PC-3 (cell line): ENCODE results near the gene KCTD1. TPM values are rescaled to one million over a fixed set of nuclear protein-coding genes. Genes with fewer than 3 reads are reported as not detected.

ENCODE experiments used
- ATAC-seq: fragments of 200-7000 bp; cut with Tn5 transposase; 2 replicates; pipeline ENCODE4 v1.9.1; 2020; ENCODE audit warnings: mild to moderate bottlenecking, moderate library complexity
- BruUV-seq: library from RNA; stranded (reverse); fragments of 400-500 nt; replicated peaks from 2 replicates; lab custom pipeline; 2021; lab: Mats Ljungman, UMichigan
- CTCF ChIA-PET: fragments of 300-600 bp; sonication (Branson Sonifier 250); formaldehyde crosslinking; loops from one replicate; lab custom pipeline; 2022; ENCODE audit warnings: antibody characterized with exemption; lab: Charles Lee
- POLR2A ChIA-PET: fragments of 300-600 bp; sonication (Branson Sonifier 250); formaldehyde crosslinking; loops from one replicate; lab custom pipeline; 2022; ENCODE audit warnings: antibody characterized with exemption; ENCODE audit not compliant: unreplicated experiment; lab: Charles Lee
- DNase-seq: peaks from one replicate; pipeline ENCODE4 v3.0.0-alpha.2; 2015
- H2AFZ ChIP-seq: fragments of 300-600 bp; sonication (generic); 2 replicates; pipeline ENCODE4 v1.6.0; 2016; ENCODE audit warnings: antibody characterized with exemption, low read length
- H3F3A ChIP-seq: fragments of 300-600 bp; sonication (generic); one replicate; pipeline ENCODE4 v1.6.0; 2017; ENCODE audit warnings: antibody characterized with exemption, low read length, control low read depth, mild to moderate bottlenecking; ENCODE audit not compliant: unreplicated experiment
- H3K27ac ChIP-seq: fragments of 300-600 bp; sonication (generic); 2 replicates; pipeline ENCODE4 v1.5.1; 2016; ENCODE audit warnings: mild to moderate bottlenecking, low read length
- H3K27me3 ChIP-seq: fragments of 300-600 bp; sonication (generic); 2 replicates; pipeline ENCODE4 v1.6.1; 2016; ENCODE audit warnings: low read length, mixed read lengths
- H3K36me3 ChIP-seq: fragments of 300-600 bp; sonication (generic); 2 replicates; pipeline ENCODE4 v1.6.1; 2016; ENCODE audit warnings: low read depth, mixed run types, low read length, mixed read lengths
- H3K4me1 ChIP-seq: fragments of 300-600 bp; sonication (generic); 2 replicates; pipeline ENCODE4 v1.5.1; 2016; ENCODE audit warnings: low read length; ENCODE audit not compliant: insufficient read depth
- H3K4me2 ChIP-seq: fragments of 300-600 bp; sonication (generic); 2 replicates; pipeline ENCODE4 v1.6.0; 2016; ENCODE audit warnings: low read length
- H3K4me3 ChIP-seq: fragments of 300-600 bp; sonication (generic); 2 replicates; pipeline ENCODE4 v1.5.1; 2016; ENCODE audit warnings: mild to moderate bottlenecking, low read length, mixed read lengths
- H3K79me2 ChIP-seq: fragments of 300-600 bp; sonication (generic); 2 replicates; pipeline ENCODE4 v1.6.1; 2017; ENCODE audit warnings: low read length, mixed read lengths
- H3K9ac ChIP-seq: fragments of 300-600 bp; sonication (generic); 2 replicates; pipeline ENCODE4 v1.6.0; 2016; ENCODE audit warnings: mild to moderate bottlenecking, low read length
- H3K9me2 ChIP-seq: fragments of 300-600 bp; sonication (generic); replicated peaks from 2 replicates; pipeline ENCODE4 v1.6.1; 2016; ENCODE audit warnings: mixed run types, low read length, mixed read lengths
- H3K9me3 ChIP-seq: fragments of 300-600 bp; sonication (generic); 2 replicates; pipeline ENCODE4 v1.6.1; 2016; ENCODE audit warnings: low read length, mixed read lengths
- H4K20me1 ChIP-seq: fragments of 300-600 bp; sonication (generic); 2 replicates; pipeline ENCODE4 v1.6.1; 2016; ENCODE audit warnings: low read length, mixed read lengths
- EZH2 ChIP-seq: fragments of 300-600 bp; sonication (generic); IDR thresholded peaks from one replicate; pipeline ENCODE4 v1.6.1; 2017; ENCODE audit warnings: antibody characterized with exemption, mild to moderate bottlenecking, low read length; ENCODE audit not compliant: unreplicated experiment
- EZH2phosphoT487 ChIP-seq: fragments of 300-600 bp; sonication (generic); IDR thresholded peaks from 2 replicates; pipeline ENCODE4 v1.6.1; 2018; ENCODE audit warnings: mild to moderate bottlenecking, antibody characterized with exemption, low read length, borderline replicate concordance
- intact Hi-C: fragments of 100-400 bp; cut with micrococcal nuclease; formaldehyde crosslinking; loops from 2 replicates; pipeline ENCODE4 v1.9.0; 2023
- total RNA-seq: library from RNA; depleted of rRNA; stranded (reverse); fragments of >200 nt; gene quantifications from 2 replicates; pipeline ENCODE4 v1.2.3, GENCODE V29; 2014
- TF ChIP-seq, protein P1 (sequence below): fragments of 300-600 bp; sonication (generic); conservative IDR thresholded peaks from 2 replicates; pipeline ENCODE4 v1.5.1; 2017; ENCODE audit warnings: antibody characterized with exemption, low read depth, mild to moderate bottlenecking, low read length

The KCTD1 gene
- total RNA-seq, 1 experiment from 2014 or later: 15.8 TPM

DNA sequence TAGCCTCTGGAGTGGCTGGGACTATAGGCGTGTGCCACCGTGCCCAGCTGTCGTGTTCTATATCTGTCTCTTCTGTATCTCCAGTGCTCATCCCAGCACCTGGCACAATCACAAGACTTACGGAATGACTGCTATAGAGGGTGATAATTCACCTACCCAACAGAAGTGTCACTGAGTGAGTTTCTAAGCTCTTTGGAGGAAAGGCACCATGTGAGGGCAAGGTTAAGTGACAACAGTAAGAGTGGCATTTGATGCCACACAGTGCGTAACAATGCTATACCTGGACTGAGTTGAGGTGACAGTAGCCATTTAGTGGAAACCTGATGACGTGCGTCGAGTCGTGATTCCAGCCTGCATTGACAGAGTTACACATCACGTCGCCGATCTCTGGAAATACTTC, 89.0 kb downstream of the KCTD1 start:
- ATAC-seq (no peak), DNase-seq (no peak)
- Histone ChIP-seq H2AFZ (no peak overlapping the region), H3K4me2 (no peak overlapping the region), H3K36me3 (peaks cover 16% of the 10 kb centered on the region), H3K9me3 (no peaks in the 10 kb centered on the region), H3F3A (no peaks in the 10 kb centered on the region), H3K27me3 (no peaks in the 10 kb centered on the region), H3K9ac (no peak overlapping the region), H3K4me1 (peaks cover 15% of the 10 kb centered on the region), H3K79me2 (no peaks in the 10 kb centered on the region), H3K27ac (no peak overlapping the region), H3K9me2 (no peaks in the 10 kb centered on the region), H4K20me1 (no peaks in the 10 kb centered on the region), H3K4me3 (no peak overlapping the region)
- POLR2A ChIA-PET: no interaction called here
- CTCF ChIA-PET: no interaction called here
- TF ChIP-seq EZH2phosphoT487 (no peak), EZH2 (no peak)
- TF ChIP-seq, protein P1, sequence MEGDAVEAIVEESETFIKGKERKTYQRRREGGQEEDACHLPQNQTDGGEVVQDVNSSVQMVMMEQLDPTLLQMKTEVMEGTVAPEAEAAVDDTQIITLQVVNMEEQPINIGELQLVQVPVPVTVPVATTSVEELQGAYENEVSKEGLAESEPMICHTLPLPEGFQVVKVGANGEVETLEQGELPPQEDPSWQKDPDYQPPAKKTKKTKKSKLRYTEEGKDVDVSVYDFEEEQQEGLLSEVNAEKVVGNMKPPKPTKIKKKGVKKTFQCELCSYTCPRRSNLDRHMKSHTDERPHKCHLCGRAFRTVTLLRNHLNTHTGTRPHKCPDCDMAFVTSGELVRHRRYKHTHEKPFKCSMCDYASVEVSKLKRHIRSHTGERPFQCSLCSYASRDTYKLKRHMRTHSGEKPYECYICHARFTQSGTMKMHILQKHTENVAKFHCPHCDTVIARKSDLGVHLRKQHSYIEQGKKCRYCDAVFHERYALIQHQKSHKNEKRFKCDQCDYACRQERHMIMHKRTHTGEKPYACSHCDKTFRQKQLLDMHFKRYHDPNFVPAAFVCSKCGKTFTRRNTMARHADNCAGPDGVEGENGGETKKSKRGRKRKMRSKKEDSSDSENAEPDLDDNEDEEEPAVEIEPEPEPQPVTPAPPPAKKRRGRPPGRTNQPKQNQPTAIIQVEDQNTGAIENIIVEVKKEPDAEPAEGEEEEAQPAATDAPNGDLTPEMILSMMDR: no peak
- intact Hi-C loops: loop anchor here (10.0 kb wide), 1 partner anchor 155 kb away; no protein-coding TSS in a partner anchor
- BruUV-seq: no TSS peak

DNA sequence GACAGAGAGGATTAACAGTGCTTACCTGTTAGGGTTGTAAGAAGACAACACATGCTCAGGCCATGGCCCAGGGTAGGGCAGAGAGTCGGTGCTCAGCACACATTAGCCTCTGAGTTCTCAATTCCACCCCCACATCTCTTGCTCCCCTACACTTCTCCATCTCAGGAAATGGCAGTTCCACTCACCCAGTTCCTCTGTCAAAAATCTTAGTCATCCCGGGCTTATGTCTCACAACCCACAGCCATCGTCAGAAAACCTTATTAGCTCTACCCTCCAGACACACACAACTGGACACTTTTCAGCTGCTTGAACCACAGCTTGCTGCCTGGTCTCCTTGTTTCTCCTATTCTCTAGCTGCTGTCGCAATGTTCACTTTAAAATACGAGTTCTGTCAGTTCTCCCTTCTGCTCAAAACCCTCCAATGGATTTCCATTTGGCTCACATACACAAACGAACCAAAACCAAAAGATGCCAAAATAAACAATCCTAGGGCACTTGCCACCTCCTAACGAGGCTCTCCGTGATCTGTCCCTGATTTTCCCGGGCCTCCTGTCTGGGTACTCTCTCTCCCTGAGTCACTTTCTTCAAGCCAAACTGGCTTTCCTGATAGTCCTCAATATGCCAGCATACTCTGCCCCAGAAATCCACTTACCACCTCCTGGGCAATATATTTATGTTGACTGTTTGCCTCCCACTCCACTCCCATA, 89.7 kb downstream of the KCTD1 start:
- TF ChIP-seq, protein P1: no peak
- no peak for TF ChIP-seq EZH2
- TF ChIP-seq EZH2phosphoT487: no peak
- H3K9me2 ChIP-seq: no peaks in the 10 kb centered on the region
- POLR2A ChIA-PET: no interaction called here
- intact Hi-C loops: loop anchor here (10.0 kb wide), 1 partner anchor 154 kb away; no protein-coding TSS in a partner anchor
- no peaks in the 10 kb centered on the region for H3K27me3 ChIP-seq
- peaks cover 18% of the 10 kb centered on the region for H3K36me3 ChIP-seq
- H3F3A ChIP-seq: no peaks in the 10 kb centered on the region
- no peak overlapping the region for H3K4me3 ChIP-seq
- BruUV-seq: no TSS peak
- DNase-seq: peak; percentile 20
- H4K20me1 ChIP-seq: no peaks in the 10 kb centered on the region
- CTCF ChIA-PET: no interaction called here
- peak; percentile 18; the same call in 1 of the 2 replicates for ATAC-seq
- H3K79me2 ChIP-seq: no peaks in the 10 kb centered on the region
- no peaks in the 10 kb centered on the region for H3K9me3 ChIP-seq
- H3K27ac ChIP-seq: 0 out of 2 replicates have a peak overlapping the region, but pooled peaks have one; percentile 6
- H2AFZ ChIP-seq: no peak overlapping the region
- H3K4me1 ChIP-seq: peaks cover 15% of the 10 kb centered on the region
- H3K4me2 ChIP-seq: no peak overlapping the region
- H3K9ac ChIP-seq: no peak overlapping the region
